Right atrium auricular region (tissue), 2 donors: Measurements from ENCODE around the gene GAK. TPM values are rescaled to one million over a fixed set of nuclear protein-coding genes. Genes with fewer than 3 reads are reported as not detected.
"Not testable (repeated sequence)": the region's sequence is repeated elsewhere in the genome, so short reads cannot be mapped to it uniquely, and the experiment has no call there.

Experiments
- DNase-seq: peaks from one replicate; pipeline ENCODE4 v3.0.0-alpha.2; 2019; ENCODE audit warnings: low spot score
- H3K27ac ChIP-seq, 2 donors: fragments of 200-600 bp; sonication (generic); 1 replicate in 1 of 2; 2 replicates in 1 of 2; pipeline ENCODE4 v1.5.1; 2016 to 2019
- H3K27me3 ChIP-seq, 2 donors: fragments of 200-600 bp; sonication (generic); one replicate each; pipeline versions ENCODE4 v1.5.1 to v1.6.0; 2017 to 2019
- H3K36me3 ChIP-seq: fragments of 200-600 bp; sonication (generic); one replicate; pipeline ENCODE4 v1.5.1; 2016
- H3K4me1 ChIP-seq, 2 donors: fragments of 200-600 bp; sonication (generic); one replicate each; pipeline versions ENCODE4 v1.5.1 to v1.6.0; 2017 to 2019
- H3K4me3 ChIP-seq, 2 donors: fragments of 200-600 bp; sonication (generic); 1 replicate in 1 of 2; 2 replicates in 1 of 2; pipeline ENCODE4 v1.5.1; 2017 to 2019; ENCODE audit warnings: mild to moderate bottlenecking in 1 of 2, moderate library complexity in 1 of 2
- H3K9me3 ChIP-seq, 2 donors: fragments of 200-600 bp; sonication (generic); one replicate each; pipeline ENCODE4 v1.5.1; 2019
- CTCF ChIP-seq, 2 donors: fragments of 200-600 bp; sonication (generic); IDR thresholded peaks; one replicate each; pipeline ENCODE4 v1.5.1; 2019; ENCODE audit warnings: antibody characterized with exemption in 2 of 2
- total RNA-seq, 2 donors: library from RNA; depleted of rRNA; stranded (reverse); fragments of >200 nt; gene quantifications; one replicate each; pipeline ENCODE4 v1.1.0, GENCODE V29; 2016

The GAK gene
- total RNA-seq, 2 donors from 2014 or later = 27.8 to 52.2 TPM

- no peaks in the 10 kb centered on the region for H3K36me3 ChIP-seq
- TF ChIP-seq CTCF (IDR thresholded peaks at IDR 0.05) = no peak
- H3K4me3 ChIP-seq = peak overlapping the region; percentile 96 to 100
- no peaks in the 10 kb centered on the region for H3K9me3 ChIP-seq
- H3K4me1 ChIP-seq = peaks cover 0 to 48% of the 10 kb centered on the region in 2 donors
- H3K27me3 ChIP-seq = no peaks in the 10 kb centered on the region
- peak overlapping the region; percentile 90 to 92 for H3K27ac ChIP-seq
- DNase-seq = no peak
Measured at GRCh38 chr4:931194-931959, 739 bp downstream of the GAK start.

GRCh38 chr4:930827-931193, 1.3 kb downstream of the GAK start:
- Histone ChIP-seq H3K27me3 (no peaks in the 10 kb centered on the region), H3K4me3 (peak overlapping the region; percentile 96 to 100), H3K27ac (peak overlapping the region in 1 of 2 donors; percentile 92), H3K4me1 (peaks cover 0 to 53% of the 10 kb centered on the region in 2 donors), H3K36me3 (no peaks in the 10 kb centered on the region), H3K9me3 (no peaks in the 10 kb centered on the region)
- no peak for TF ChIP-seq CTCF (IDR thresholded peaks at IDR 0.05)
- DNase-seq = no peak

- DNase-seq = no peak
- no peak overlapping the region for H3K27ac ChIP-seq
- no peaks in the 10 kb centered on the region for H3K36me3 ChIP-seq
- no peak overlapping the region for H3K4me3 ChIP-seq
- no peaks in the 10 kb centered on the region for H3K27me3 ChIP-seq
- no peaks in the 10 kb centered on the region for H3K9me3 ChIP-seq
- peaks cover 0 to 61% of the 10 kb centered on the region in 2 donors for H3K4me1 ChIP-seq
- no peak for TF ChIP-seq CTCF (IDR thresholded peaks at IDR 0.05)
Measured at GRCh38 chr4:930028-930551, 2.0 kb downstream of the GAK start.

- peaks cover 0 to 66% of the 10 kb centered on the region in 2 donors for H3K4me1 ChIP-seq
- H3K4me3 ChIP-seq = no peak overlapping the region
- no peaks in the 10 kb centered on the region for H3K27me3 ChIP-seq
- DNase-seq = no peak
- TF ChIP-seq CTCF (IDR thresholded peaks at IDR 0.05) = no peak
- no peaks in the 10 kb centered on the region for H3K9me3 ChIP-seq
- H3K36me3 ChIP-seq = no peaks in the 10 kb centered on the region
- no peak overlapping the region for H3K27ac ChIP-seq
Measured at GRCh38 chr4:929096-929765, 2.9 kb downstream of the GAK start.

GRCh38 chr4:927566-927965, 4.5 kb downstream of the GAK start:
- H3K4me1 ChIP-seq = peaks cover 0 to 58% of the 10 kb centered on the region in 2 donors
- DNase-seq, H3K27me3 ChIP-seq: not testable (repeated sequence)

GRCh38 chr4:926538-926937, 5.6 kb downstream of the GAK start:
- H3K27me3 ChIP-seq = no peaks in the 10 kb centered on the region
- H3K36me3 ChIP-seq = no peaks in the 10 kb centered on the region
- peaks cover 0 to 57% of the 10 kb centered on the region in 2 donors for H3K4me1 ChIP-seq
- DNase-seq = no peak
- H3K27ac ChIP-seq = no peak overlapping the region
- TF ChIP-seq CTCF (IDR thresholded peaks at IDR 0.05) = no peak
- no peak overlapping the region for H3K4me3 ChIP-seq
- no peaks in the 10 kb centered on the region for H3K9me3 ChIP-seq

More at GRCh38 chr4:927566-927965, 4.5 kb downstream of the GAK start:
- H3K9me3 ChIP-seq, H3K36me3 ChIP-seq, H3K4me3 ChIP-seq, H3K27ac ChIP-seq: not testable (repeated sequence)
